Urothelium cell line (cell line): ENCODE results near the gene TBC1D22A.
A peak's percentile ranks its signal among the peaks of the same experiment; 100 is the strongest.

Experiments used
- DNase-seq: peaks from one replicate; pipeline ENCODE4 v3.0.0; 2011; ENCODE audit warnings: low spot score, mixed read lengths
- FAIRE-seq: peaks from 2 replicates; lab custom pipeline; 2011; peaks lifted over from hg19 to GRCh38; lab: Jason Lieb, UNC

Gene TBC1D22A

DNA sequence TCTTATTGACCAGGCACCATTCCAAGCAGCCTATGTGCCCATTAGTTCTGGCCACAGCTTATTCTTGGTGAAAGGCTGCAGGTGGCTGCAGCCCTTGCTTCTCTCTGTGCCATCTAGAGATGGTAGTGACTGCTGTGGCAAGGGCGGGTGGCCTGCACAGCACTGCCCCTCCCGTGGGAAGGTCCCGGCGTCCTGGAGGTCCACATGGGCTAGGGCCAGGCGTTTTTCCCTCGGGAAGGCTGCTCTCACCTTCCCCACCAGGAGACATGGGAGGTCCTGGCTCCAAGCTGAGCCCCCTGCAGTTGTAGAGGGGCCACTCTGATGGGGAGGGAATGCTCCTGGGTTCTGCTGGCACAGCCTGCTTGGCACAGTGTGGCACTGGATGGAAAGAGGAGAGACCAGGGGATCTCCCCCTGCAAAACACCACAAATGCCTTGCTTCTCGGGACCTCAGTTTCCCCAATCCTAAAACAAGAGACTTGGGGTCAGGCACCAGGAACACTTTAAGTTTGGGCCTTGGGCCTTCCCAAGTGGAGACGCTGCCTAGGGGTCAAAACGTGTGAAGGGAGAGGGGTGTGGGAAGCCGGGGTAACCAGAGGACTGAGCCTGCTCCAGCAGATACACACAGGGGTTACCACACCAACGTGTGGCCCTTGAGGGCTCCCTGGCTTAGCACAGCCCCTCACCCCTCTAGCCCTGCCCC is 10.0 kb upstream of the TBC1D22A start:
- DNase-seq (no peak), FAIRE-seq (no peak)

DNA sequence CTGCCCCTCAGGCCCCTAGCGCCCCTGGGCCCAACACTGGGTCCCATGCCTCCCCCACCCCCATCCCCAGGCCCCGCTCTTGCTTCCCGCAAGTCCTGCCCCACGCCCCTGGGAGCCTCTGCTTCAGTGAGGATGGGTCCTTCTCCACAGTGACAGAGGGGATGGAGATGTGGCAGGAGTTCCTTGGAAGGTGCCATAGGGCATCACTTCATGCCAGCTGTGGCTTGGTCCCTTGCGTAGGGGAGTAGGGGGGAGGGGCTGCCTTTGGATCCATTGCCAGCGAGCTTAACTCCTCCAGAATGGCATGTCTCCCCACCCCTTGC is 9.5 kb upstream of the TBC1D22A start:
- no peak for FAIRE-seq
- DNase-seq, result no peak

DNA sequence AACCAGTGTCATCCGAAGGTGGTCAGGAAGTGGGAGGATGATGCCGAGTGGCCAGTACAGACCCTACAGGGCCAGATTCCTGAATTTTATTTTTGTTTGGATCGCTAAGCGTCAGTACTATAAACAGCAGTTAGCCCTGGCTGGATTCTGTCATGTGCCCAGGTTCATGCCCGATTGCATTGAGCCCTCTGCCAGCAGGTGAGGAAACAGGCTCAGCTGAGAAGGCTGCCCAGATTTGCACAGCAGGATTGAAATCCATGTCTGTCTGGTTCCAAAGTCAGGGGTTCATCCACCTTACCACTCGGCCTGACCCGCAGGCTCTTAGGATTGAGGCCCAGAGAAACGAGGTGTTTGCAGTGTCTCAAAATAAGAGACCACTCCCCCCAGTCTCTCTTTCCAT is 9.1 kb upstream of the TBC1D22A start:
- FAIRE-seq, result peak; percentile 78

DNA sequence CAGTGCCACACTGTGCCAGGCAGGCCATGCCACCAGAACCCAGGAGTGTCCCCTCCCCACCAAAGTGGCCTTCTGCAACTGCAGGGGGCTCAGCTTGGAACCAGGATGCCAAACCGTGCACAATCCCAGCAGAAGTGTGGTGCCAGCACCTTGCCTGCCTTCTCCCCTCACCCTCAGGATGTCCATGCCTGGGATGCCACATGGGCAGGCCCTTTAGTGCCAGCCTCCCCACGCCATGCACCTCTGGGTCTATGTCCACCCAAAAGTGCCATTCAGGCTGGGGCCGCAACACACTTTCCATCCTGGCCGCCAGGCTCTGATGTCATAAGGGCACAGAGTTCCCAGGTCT is 8.7 kb upstream of the TBC1D22A start:
- no peak for DNase-seq
- FAIRE-seq, result peak; percentile 69

More for the DNA sequence above, 9.1 kb upstream of the TBC1D22A start:
- no peak for DNase-seq

DNA sequence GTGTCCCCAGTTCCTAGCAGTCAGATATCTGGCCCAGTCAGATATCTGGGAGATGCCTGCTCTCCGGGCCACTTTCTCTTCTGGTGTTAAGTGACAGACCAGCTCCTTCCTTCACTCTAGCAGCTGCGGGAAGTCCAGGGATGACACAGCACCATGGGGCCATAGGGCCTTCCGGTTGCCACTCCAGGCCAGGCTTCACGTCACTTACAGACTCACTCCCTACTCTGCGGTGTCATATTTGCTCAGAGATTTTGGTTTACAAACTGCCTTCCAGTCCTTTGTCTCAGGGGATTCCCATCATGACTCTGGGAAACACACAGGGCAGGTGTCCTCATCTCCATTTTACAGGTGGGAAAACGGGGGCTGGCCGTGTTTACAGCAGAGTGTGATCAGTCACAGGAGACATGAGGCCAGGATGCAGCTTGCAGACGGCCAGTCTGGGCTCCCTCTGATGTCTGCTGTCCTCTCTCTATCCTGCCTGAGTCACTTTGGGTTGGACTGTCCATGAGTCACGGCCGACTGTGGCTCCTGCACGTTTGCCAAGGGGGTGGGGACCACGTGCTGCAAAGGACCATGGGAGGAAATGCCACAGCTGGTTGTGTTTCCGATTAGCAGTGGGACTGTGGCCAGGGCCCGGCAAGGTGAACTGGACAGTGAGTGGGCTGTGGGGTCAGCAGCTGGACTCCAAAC is 8.2 kb upstream of the TBC1D22A start:
- FAIRE-seq (peak; percentile 99), DNase-seq (peak; percentile 96)

DNA sequence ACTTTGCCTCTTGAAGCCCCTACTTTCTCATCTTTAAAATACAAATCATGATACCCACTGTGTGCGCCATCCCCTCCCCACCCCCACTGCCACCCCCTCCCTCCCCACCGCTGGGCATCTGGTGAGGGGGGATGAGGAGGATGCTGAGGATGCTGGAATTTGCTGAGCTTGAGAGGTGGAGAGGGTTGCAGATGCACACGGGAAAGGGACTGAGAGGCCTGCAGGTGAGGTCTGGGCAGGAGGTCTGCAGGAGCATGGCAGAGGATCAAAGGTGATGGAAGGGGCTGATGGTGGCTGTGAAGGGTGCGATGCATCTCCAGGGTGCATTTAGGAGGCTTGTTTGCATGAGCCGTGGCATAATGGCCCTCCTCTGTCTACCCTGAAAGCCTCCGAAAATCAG is 7.6 kb upstream of the TBC1D22A start:
- FAIRE-seq, result no peak
- peak; percentile 39 for DNase-seq

DNA sequence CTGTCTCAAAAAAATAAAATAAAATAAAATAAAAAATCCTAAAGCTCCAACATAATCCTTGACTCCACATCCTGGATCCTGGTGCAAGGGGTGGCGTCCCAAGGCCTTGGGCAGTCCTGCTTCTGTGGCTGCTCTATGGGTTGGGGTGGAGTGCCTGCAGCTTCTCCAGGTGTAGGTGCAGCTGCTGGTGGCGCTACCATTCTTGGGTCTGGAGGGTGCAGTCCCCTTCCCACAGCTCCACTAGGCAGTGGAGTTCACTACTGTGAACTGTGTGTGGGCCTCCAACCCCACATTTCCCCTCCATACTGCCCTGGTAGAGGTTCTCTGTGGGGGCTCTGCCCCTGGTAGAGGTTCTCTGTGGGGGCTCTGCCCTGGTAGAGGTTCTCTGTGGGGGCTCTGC is 6.9 kb upstream of the TBC1D22A start:
- DNase-seq (no peak), FAIRE-seq (no peak)

DNA sequence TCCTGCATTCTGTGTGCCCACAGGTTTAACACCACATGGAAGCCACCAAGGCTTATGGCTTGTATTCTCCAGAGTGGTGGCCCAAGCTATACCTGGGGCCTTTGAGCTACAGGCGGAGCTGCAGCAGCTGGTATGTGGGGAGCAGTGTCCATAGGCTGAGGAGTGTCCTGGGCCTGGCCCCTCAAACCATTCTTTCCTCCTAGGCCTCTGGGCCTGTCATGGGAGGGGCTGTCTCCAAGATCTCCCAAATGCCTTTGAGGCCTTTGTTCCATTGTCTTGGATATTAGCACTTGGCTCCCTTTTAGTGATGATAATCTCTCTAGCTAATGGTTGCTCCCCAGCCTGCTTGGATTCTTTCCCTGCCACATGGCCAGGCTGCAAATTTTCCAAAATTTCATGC is 6.4 kb upstream of the TBC1D22A start:
- no peak for FAIRE-seq
- DNase-seq, result no peak

DNA sequence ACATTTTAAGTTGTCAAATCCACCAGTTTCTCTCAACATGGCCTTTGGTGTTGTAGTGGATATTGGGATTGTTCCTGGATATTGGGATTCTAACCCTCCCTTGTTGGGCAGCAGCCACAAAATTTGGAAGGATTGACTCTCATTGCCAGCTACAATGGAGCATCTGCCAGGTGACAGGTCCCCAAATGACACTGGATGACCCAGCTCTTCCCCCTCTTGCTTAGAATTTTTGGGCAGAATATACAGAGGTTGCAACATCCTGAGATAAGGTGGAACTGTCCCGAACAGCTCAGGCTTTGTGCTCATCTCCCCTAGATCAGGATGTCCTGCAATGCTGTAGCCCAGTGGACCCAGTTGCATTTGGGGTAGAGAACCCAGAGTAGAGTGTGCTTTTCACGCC is 5.3 kb upstream of the TBC1D22A start:
- FAIRE-seq (no peak), DNase-seq (no peak)

DNA sequence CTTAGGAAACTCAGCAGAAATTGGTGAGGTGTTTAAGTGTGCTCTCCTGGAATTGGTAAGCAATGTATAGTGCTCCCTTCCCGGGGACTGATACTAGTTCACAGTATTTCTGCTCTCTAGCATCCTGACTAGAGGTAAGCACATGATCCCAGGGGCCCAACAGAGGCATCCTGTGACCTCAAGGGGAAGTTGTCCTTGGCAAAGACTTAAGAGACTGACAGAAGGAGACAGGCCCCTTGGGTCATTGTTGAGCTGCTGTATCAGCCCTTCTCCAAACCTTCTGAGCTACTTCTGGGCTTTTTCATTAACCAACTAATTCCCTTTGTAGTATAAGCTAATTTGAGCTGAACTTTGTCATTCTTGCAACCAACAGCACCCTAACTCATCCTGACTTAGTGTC is 4.3 kb upstream of the TBC1D22A start:
- DNase-seq (no peak), FAIRE-seq (no peak)

DNA sequence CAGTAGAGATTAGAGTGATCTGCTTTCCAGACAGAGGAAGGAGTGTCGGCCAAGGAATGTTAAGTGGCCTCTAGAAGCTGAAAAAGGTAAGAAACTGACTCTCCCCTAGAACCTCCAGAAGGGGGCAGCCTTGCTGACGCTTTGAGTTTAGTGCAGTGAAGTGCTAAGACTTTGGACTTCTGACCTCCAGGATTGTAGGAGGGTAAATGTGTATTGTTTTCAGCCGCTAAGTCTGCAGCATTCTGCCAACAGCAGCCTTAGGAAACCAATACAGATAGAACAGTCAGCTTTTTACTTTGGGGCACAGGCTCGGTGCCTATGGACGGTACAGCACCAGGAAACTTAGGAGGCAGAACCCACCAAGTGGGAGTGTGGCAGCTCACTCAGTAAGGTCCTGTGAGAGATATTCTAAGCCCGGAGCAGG is 3.6 kb upstream of the TBC1D22A start:
- DNase-seq (peak; percentile 33), FAIRE-seq (no peak)

DNA sequence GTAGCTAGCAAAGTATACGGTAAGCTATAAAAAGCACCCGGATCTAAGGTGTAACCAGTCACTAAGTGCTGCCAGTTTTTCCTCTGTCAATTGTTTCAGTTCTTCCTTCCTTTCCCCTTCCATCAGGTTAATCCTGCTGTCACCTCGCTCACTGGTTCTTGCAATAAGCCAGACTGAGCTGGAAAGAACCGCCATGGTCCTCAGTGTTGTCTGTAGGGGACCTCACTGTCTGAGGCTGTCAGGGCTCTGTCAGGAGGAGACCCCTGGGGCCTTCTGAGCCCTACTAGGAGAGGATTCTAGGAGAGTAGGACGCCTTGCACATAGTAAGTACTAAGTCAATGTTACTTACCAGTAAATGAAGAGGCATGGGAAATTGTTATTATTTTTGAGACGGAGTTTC is 1.4 kb upstream of the TBC1D22A start:
- no peak for DNase-seq
- FAIRE-seq, result no peak

DNA sequence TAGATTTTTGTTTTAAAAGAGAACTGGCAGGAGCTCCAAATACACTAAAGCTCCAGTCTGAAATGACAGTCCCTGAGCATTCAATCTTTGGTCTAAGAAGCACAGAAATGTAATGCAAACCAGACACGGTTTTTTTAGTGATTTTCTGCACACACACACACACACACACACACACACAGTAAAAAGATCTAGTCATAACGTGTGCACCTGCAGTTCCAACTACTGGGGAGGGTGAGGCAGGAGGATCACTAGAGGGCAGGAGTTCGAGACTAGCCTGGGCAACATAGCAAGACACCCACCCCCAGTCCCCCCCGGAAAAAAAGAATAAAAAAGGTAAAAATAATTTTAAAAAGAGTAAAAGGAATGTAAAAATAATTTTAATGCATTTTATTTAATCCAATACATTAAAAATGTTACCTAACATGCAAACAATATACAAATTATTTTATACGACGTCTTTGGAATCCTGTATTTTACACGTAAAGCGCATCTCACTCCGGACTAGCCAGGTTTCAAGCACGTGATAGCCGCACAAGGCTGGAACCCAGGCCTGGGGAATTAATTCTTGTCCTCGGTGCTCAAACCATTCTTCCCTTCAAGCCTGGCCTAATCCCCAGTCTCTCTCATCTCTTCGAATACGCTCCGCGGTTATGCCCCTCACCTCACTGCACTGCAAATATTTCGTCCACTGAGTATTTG is 762 bp upstream of the TBC1D22A start:
- FAIRE-seq, result no peak
- DNase-seq, result no peak

DNA sequence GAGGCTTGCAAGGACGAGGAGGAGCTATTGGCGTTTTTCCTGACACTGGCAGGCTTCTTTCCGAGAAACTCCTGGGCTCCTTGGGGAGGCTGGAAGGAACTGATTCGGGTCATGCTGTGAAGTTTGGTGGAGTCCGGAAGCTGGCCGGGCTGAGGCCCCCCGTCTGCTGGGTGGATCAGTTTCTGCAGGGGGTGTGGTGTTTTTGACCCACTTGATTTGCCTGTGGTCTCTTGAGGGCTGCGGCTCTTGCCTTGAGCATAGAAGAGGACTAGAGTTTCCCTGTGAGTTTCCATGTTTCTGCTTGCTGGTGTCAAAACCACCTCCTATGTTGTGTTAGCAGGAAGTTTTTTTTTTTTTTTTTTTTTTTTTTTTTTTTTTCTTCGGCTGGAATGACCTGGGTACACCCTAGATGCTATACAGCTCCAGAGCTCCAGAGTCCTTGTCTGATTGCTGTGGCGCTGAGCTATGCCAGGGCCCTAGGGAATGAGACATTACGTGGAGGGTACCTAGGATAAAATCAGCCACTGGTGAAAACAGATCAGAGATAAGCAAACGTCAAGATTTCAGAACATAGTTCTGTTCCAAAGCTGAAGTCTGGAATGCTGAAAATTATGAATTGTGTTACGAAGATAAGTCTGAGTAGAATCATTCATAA is 728 bp downstream of the TBC1D22A start:
- FAIRE-seq (no peak), DNase-seq (no peak)

DNA sequence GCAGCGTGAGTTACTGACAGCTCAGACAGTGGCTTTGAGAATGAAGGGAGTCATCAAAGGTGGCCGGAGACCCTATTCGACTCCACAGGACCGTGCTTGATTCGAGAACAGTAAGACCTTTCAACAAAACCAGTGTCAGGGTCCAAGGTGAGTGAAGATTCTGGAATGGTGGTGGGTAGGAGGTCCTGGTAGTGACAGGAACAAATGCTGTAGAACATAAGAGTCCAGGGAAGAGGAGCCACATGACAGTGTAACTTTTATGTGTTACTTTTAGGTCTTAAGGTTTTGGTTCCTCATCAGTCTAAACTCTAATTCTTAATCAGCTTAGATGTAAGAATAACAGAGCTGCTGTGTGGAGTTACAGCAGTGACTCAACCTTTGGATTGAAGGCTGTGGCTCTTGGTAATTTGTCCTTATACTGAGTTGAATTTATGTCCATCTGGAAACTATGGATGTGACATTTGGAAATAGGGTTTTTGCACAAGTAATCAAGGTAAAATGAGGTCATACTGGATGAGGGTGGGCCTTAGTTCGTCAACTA is 1.8 kb downstream of the TBC1D22A start:
- DNase-seq, result no peak
- FAIRE-seq, result no peak

DNA sequence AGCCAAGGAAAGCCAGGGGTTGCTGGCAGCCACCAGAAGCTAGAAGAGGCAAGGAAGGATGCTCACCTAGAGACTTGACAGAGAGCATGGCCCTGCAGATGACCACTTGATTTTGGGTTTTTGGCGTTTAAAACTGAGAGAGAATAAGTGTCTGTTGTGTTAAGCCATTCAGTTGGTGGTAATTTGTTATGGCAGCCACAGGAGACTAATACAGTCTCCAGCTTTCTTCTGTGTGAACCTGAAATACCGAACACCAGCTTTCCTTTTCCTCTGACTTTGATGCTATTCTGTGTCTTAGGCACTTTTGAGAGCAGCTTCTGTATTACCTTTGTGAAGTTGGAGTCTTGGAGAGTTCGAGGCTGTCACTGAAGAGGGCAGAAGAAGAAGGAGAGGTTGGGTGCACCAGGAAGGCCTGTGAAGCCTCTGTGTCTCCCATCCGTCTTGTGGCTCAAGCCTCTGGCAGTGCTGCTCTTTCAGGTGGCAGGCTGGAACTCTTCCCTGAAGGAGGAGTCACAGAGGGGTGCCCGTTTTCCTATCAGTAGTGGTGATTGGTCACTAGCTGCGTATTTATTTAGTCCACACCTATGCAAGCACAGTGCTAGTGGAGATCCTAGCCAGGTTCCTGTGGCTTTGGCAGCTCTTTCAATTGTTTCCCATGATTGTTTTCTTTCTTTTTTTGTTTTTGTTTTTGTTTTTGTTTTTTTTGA is 2.5 kb downstream of the TBC1D22A start:
- no peak for FAIRE-seq
- no peak for DNase-seq

DNA sequence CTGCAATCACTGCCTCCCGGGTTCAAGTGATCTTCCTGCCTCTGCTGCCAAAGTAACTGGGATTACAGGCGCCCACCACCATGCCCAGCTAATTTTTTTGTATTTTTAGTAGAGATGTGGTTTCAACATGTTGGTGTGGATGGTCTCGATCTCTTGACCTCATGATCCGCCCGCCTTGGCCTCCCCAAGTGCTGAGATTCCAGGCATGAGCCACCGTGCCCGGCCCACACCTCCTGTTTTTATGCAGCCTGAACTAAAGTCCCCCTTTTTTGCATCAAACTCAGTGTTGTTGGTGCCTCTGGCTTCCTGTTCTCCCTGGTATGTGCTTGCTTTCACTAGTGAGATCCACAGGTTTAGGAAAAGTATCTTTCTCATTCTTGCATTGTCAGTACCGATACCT is 4.2 kb downstream of the TBC1D22A start:
- FAIRE-seq, result no peak
- DNase-seq, result no peak

DNA sequence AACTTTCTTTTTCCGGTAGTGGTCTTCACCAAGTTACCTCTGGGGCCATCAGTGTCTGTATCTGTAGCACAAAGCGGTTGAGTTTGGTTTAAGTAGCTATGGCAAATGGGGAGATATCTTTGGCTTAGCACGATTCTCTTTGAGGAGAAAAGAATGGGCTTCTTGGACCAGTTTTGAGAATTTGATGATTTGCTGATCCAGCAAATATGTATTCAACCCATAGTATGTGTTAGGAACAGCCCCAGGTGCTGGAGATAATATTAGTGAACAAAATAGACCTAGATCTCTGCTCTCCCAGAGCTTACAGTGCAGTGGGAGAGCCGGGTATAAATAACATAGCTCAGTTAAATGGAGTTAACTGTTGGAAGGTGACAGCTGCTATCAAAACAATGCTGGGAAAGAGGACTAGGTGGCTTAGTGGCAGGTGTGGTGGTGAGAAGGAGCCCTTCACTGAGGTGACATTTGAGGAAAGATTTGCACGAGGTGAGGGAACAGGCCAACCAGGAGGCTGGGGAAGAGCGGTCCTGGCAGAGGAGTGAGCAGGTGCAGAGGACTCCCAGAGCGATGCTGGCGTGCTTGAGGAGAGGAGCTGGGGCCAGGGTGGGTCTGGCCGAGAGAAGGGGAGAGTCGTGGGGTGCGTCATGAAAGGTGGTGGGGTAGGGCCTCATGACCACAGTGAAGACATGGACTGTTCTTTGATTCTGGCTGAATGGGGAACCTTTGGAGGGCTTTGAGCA is 5.0 kb downstream of the TBC1D22A start:
- FAIRE-seq, result no peak
- DNase-seq, result no peak

DNA sequence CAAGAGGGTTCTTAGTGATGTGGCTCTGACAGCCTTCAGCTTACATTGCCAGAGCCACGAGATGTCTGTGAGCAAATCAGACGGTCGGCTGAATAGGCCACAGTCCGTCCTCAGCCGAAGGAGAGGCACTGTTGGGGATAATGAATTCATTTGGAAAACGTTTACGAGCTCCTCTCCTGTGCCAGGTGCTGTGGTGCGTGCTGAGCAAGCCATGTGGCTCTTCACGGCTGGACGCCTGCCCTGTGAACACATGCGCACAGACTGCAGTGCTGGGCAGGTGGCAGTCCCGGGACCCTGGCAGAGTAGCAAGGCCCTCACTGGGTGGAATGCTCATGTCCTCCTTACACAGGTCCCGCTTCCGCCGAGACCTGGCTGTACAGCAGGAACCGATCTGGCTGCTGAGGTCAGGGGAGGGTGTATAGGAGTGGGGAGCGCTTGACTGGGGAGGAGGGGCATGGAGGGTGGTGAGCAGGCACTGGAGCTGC is 6.8 kb downstream of the TBC1D22A start:
- no peak for FAIRE-seq
- DNase-seq, result no peak

DNA sequence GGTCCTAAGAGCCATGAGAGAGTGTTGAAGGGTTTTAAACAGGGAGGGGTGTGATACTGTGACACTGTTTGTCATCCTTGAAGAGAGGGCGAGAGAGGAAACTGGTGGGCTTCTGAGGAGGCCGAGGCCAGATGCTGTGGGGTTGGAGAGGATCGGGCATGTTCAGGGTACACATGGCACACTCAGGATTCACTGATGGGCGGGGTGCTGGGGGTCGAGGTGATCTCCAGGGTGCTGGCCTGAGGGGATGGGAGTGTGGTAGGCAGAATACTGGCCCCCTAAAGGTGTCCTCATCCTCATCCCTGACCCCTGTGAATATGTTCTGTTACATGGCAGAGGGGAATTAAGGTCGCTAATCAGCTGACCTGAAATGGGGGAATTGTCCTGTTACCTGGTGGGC is 7.3 kb downstream of the TBC1D22A start:
- DNase-seq, result no peak
- no peak for FAIRE-seq
